WTC11 (cell line): ENCODE measurements around the gene TMEM176B. TPM values are rescaled to one million over a fixed set of nuclear protein-coding genes. Genes with fewer than 3 reads are reported as not detected.

Source experiments
- ATAC-seq: fragments of 200-7000 bp; cut with Tn5 transposase; 2 replicates; pipeline ENCODE4 v1.10.0; 2021; ENCODE audit warnings: mild to moderate bottlenecking, moderate library complexity
- CTCF ChIA-PET: fragments of 300-600 bp; sonication (Branson Sonifier 250); formaldehyde crosslinking; loops from one replicate; lab custom pipeline; 2021; ENCODE audit warnings: antibody characterized with exemption; lab: Charles Lee
- POLR2A ChIA-PET: fragments of 350-600 bp; sonication (Branson Sonifier 250); formaldehyde crosslinking; loops from one replicate; lab custom pipeline; 2021; ENCODE audit warnings: antibody characterized with exemption; lab: Charles Lee
- DNase-seq: peaks from one replicate; pipeline ENCODE4 v3.0.0; 2021; ENCODE audit warnings: low spot score
- H3K27ac Mint-ChIP-seq: 2 replicates; pipeline ENCODE4 v1.8.0; 2021; ENCODE audit warnings: mixed read lengths
- H3K27me3 Mint-ChIP-seq: 2 replicates; pipeline ENCODE4 v1.8.0; 2021; ENCODE audit warnings: low read depth, mild to moderate bottlenecking, moderate library complexity, mixed read lengths
- H3K36me3 Mint-ChIP-seq: 2 replicates; pipeline ENCODE4 v1.8.0; 2021; ENCODE audit warnings: mixed read lengths
- H3K4me1 Mint-ChIP-seq: 2 replicates; pipeline ENCODE4 v1.8.0; 2022; ENCODE audit warnings: mixed read lengths
- H3K4me3 Mint-ChIP-seq: 2 replicates; pipeline ENCODE4 v1.8.0; 2021; ENCODE audit warnings: mild to moderate bottlenecking, moderate library complexity, mixed read lengths
- H3K9me3 Mint-ChIP-seq: 2 replicates; pipeline ENCODE4 v1.8.0; 2021; ENCODE audit warnings: mixed read lengths
- ATF1 ChIP-seq: sonication (generic); formaldehyde crosslinking; IDR thresholded peaks from 2 replicates; pipeline ENCODE4 v1.8.1; 2023; ENCODE audit warnings: mild to moderate bottlenecking, moderate library complexity, missing genetic modification reagents
- ELF4 ChIP-seq: sonication (generic); formaldehyde crosslinking; IDR thresholded peaks from 2 replicates; pipeline ENCODE4 v1.8.1; 2022; ENCODE audit warnings: low read depth, mild to moderate bottlenecking, moderate library complexity, missing genetic modification reagents
- FOXP1 ChIP-seq: sonication (generic); formaldehyde crosslinking; IDR thresholded peaks from 2 replicates; pipeline ENCODE4 v1.8.0; 2022; ENCODE audit warnings: missing genetic modification reagents, mild to moderate bottlenecking, moderate library complexity, borderline replicate concordance
- GABPB1 ChIP-seq: sonication (generic); formaldehyde crosslinking; IDR thresholded peaks from 2 replicates; pipeline ENCODE4 v1.8.1; 2023; ENCODE audit warnings: mild to moderate bottlenecking, missing genetic modification reagents
- HMGA2 ChIP-seq: fragments of 250-450 bp; sonication (Bioruptor Pico); IDR thresholded peaks from 2 replicates; pipeline ENCODE4 v1.4.0; 2021; ENCODE audit warnings: mild to moderate bottlenecking, moderate library complexity
- NR1H2 ChIP-seq: sonication (generic); formaldehyde crosslinking; IDR thresholded peaks from 2 replicates; pipeline ENCODE4 v1.9.0; 2021; ENCODE audit warnings: mild to moderate bottlenecking, moderate library complexity, missing genetic modification reagents
- OVOL2 ChIP-seq: fragments of 250-450 bp; sonication (Bioruptor Pico); IDR thresholded peaks from 2 replicates; pipeline ENCODE4 v1.9.0; 2021; ENCODE audit warnings: mild to moderate bottlenecking, borderline replicate concordance
- SOX15 ChIP-seq: fragments of 250-450 bp; sonication (Bioruptor Pico); IDR thresholded peaks from 2 replicates; pipeline ENCODE4 v1.9.0; 2021; ENCODE audit warnings: mild to moderate bottlenecking
- TEAD4 ChIP-seq: sonication (generic); formaldehyde crosslinking; IDR thresholded peaks from 2 replicates; pipeline ENCODE4 v1.8.0; 2022; ENCODE audit warnings: mild to moderate bottlenecking, missing genetic modification reagents
- ZNF121 ChIP-seq: sonication (generic); formaldehyde crosslinking; IDR thresholded peaks from 2 replicates; pipeline ENCODE4 v1.8.0; 2023; ENCODE audit warnings: missing genetic modification reagents
- total RNA-seq: library from RNA; stranded (reverse); gene quantifications from 3 replicates; pipeline ENCODE4 v1.2.3, GENCODE V29; 2021
- TF ChIP-seq, protein P1 (sequence below): sonication (generic); formaldehyde crosslinking; IDR thresholded peaks from 2 replicates; pipeline ENCODE4 v1.8.0; 2022; ENCODE audit warnings: missing genetic modification reagents
- TF ChIP-seq, protein P2 (sequence below): sonication (generic); formaldehyde crosslinking; IDR thresholded peaks from 2 replicates; pipeline ENCODE4 v1.8.1; 2023; ENCODE audit warnings: mild to moderate bottlenecking, moderate library complexity, missing genetic modification reagents
- TF ChIP-seq, protein P3 (sequence below): sonication (generic); formaldehyde crosslinking; IDR thresholded peaks from 2 replicates; pipeline ENCODE4 v1.8.1; 2023; ENCODE audit warnings: mild to moderate bottlenecking, missing genetic modification reagents
- TF ChIP-seq, protein P4 (sequence below): sonication (generic); formaldehyde crosslinking; IDR thresholded peaks from 2 replicates; pipeline ENCODE4 v1.8.1; 2023; ENCODE audit warnings: mild to moderate bottlenecking, missing genetic modification reagents, moderate library complexity
- TF ChIP-seq, protein P5 (sequence below): sonication (generic); formaldehyde crosslinking; IDR thresholded peaks from 2 replicates; pipeline ENCODE4 v1.8.0; 2023; ENCODE audit warnings: mild to moderate bottlenecking, missing genetic modification reagents

Gene TMEM176B
- total RNA-seq, 1 experiment from 2014 or later, result 1.0 TPM

DNA sequence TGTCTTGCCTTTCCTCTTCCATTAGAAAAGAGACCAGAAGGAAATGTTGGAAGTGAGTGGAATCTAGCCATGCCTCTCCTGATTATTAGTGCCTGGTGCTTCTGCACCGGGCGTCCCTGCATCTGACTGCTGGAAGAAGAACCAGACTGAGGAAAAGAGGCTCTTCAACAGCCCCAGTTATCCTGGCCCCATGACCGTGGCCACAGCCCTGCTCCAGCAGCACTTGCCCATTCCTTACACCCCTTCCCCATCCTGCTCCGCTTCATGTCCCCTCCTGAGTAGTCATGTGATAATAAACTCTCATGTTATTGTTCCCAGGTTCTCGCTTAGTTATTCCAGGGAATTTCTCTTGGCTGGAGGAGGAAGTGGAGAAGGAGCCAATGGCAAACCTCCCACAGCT is 4.6 kb upstream of the TMEM176B start (continued):
- TF ChIP-seq OVOL2 (CRISPR knock-in tag) (no peak), ELF4 (CRISPR knock-in tag) (no peak), SOX15 (no peak), ATF1 (CRISPR knock-in tag) (no peak), TEAD4 (CRISPR knock-in tag) (no peak)
- TF ChIP-seq, protein P1, sequence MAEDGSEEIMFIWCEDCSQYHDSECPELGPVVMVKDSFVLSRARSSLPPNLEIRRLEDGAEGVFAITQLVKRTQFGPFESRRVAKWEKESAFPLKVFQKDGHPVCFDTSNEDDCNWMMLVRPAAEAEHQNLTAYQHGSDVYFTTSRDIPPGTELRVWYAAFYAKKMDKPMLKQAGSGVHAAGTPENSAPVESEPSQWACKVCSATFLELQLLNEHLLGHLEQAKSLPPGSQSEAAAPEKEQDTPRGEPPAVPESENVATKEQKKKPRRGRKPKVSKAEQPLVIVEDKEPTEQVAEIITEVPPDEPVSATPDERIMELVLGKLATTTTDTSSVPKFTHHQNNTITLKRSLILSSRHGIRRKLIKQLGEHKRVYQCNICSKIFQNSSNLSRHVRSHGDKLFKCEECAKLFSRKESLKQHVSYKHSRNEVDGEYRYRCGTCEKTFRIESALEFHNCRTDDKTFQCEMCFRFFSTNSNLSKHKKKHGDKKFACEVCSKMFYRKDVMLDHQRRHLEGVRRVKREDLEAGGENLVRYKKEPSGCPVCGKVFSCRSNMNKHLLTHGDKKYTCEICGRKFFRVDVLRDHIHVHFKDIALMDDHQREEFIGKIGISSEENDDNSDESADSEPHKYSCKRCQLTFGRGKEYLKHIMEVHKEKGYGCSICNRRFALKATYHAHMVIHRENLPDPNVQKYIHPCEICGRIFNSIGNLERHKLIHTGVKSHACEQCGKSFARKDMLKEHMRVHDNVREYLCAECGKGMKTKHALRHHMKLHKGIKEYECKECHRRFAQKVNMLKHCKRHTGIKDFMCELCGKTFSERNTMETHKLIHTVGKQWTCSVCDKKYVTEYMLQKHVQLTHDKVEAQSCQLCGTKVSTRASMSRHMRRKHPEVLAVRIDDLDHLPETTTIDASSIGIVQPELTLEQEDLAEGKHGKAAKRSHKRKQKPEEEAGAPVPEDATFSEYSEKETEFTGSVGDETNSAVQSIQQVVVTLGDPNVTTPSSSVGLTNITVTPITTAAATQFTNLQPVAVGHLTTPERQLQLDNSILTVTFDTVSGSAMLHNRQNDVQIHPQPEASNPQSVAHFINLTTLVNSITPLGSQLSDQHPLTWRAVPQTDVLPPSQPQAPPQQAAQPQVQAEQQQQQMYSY, result no peak

DNA sequence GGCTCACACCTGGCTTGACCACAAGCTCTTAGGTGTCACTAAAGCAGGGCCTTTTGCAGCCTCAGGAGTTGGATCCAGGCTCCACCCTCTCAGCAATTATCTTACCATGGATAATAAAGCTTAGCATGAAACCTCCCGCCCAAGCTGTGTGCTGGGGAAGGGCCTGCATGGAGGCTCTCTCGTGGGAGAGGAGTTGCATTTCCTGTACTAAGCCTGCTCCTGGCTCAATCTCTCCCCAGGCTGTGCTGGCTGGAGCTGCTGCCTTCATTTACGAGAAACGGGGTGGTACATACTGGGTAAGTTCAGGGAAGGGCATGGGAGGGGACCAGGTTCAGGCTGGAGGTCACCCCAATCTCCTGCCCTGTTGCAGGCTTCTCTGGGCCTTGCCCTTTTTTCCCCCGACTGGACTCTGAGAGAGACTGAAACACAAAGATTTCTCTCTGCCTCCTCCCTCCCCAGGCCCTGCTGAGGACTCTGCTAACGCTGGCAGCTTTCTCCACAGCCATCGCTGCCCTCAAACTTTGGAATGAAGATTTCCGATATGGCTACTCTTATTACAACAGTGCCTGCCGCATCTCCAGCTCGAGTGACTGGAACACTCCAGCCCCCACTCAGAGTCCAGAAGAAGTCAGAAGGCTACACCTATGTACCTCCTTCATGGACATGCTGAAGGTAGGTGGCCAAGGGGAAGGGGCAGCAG is 3.1 kb upstream of the TMEM176B start:
- DNase-seq (no peak), ATAC-seq (no peak)
- H3K9me3 Mint-ChIP-seq, result peaks cover 25% of the 10 kb centered on the region
- H3K27ac Mint-ChIP-seq, result no peak overlapping the region
- peaks cover 15% of the 10 kb centered on the region for H3K36me3 Mint-ChIP-seq
- no peak overlapping the region for H3K4me3 Mint-ChIP-seq
- H3K27me3 Mint-ChIP-seq, result peaks cover 61% of the 10 kb centered on the region
- CTCF ChIA-PET, result no interaction called here
- H3K4me1 Mint-ChIP-seq, result 0 out of 2 replicates have a peak, but pooled peaks cover 9% of the 10 kb centered on the region
- TF ChIP-seq TEAD4 (CRISPR knock-in tag) (no peak), HMGA2 (CRISPR knock-in tag) (no peak), FOXP1 (CRISPR knock-in tag) (no peak), NR1H2 (CRISPR knock-in tag) (no peak), GABPB1 (no peak), ZNF121 (no peak)
- TF ChIP-seq, protein P2, sequence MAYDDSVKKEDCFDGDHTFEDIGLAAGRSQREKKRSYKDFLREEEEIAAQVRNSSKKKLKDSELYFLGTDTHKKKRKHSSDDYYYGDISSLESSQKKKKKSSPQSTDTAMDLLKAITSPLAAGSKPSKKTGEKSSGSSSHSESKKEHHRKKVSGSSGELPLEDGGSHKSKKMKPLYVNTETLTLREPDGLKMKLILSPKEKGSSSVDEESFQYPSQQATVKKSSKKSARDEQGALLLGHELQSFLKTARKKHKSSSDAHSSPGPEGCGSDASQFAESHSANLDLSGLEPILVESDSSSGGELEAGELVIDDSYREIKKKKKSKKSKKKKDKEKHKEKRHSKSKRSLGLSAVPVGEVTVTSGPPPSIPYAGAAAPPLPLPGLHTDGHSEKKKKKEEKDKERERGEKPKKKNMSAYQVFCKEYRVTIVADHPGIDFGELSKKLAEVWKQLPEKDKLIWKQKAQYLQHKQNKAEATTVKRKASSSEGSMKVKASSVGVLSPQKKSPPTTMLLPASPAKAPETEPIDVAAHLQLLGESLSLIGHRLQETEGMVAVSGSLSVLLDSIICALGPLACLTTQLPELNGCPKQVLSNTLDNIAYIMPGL (CRISPR knock-in tag), result no peak
- TF ChIP-seq, protein P3, sequence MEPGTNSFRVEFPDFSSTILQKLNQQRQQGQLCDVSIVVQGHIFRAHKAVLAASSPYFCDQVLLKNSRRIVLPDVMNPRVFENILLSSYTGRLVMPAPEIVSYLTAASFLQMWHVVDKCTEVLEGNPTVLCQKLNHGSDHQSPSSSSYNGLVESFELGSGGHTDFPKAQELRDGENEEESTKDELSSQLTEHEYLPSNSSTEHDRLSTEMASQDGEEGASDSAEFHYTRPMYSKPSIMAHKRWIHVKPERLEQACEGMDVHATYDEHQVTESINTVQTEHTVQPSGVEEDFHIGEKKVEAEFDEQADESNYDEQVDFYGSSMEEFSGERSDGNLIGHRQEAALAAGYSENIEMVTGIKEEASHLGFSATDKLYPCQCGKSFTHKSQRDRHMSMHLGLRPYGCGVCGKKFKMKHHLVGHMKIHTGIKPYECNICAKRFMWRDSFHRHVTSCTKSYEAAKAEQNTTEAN (CRISPR knock-in tag), result no peak
- TF ChIP-seq, protein P4, sequence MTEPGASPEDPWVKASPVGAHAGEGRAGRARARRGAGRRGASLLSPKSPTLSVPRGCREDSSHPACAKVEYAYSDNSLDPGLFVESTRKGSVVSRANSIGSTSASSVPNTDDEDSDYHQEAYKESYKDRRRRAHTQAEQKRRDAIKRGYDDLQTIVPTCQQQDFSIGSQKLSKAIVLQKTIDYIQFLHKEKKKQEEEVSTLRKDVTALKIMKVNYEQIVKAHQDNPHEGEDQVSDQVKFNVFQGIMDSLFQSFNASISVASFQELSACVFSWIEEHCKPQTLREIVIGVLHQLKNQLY (CRISPR knock-in tag), result no peak
- TF ChIP-seq, protein P5, sequence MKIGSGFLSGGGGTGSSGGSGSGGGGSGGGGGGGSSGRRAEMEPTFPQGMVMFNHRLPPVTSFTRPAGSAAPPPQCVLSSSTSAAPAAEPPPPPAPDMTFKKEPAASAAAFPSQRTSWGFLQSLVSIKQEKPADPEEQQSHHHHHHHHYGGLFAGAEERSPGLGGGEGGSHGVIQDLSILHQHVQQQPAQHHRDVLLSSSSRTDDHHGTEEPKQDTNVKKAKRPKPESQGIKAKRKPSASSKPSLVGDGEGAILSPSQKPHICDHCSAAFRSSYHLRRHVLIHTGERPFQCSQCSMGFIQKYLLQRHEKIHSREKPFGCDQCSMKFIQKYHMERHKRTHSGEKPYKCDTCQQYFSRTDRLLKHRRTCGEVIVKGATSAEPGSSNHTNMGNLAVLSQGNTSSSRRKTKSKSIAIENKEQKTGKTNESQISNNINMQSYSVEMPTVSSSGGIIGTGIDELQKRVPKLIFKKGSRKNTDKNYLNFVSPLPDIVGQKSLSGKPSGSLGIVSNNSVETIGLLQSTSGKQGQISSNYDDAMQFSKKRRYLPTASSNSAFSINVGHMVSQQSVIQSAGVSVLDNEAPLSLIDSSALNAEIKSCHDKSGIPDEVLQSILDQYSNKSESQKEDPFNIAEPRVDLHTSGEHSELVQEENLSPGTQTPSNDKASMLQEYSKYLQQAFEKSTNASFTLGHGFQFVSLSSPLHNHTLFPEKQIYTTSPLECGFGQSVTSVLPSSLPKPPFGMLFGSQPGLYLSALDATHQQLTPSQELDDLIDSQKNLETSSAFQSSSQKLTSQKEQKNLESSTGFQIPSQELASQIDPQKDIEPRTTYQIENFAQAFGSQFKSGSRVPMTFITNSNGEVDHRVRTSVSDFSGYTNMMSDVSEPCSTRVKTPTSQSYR, result no peak
- POLR2A ChIA-PET, result no interaction called here
